H1 (cell line): ENCODE results near the gene PXK. TPM values are rescaled to one million over a fixed set of nuclear protein-coding genes. Genes with fewer than 3 reads are reported as not detected.

Experiments
- CTCF ChIA-PET: fragments of 300-600 bp; sonication (Branson Sonifier 250); formaldehyde crosslinking; loops from one replicate; lab custom pipeline; 2021; ENCODE audit not compliant: partially characterized antibody; lab: Charles Lee
- POLR2A ChIA-PET: fragments of 300-600 bp; sonication (Branson Sonifier 250); formaldehyde crosslinking; loops from one replicate; lab custom pipeline; 2021; ENCODE audit warnings: inconsistent platforms; ENCODE audit not compliant: partially characterized antibody; lab: Charles Lee
- DNase-seq, 2 experiments: peaks; one replicate each; pipeline versions ENCODE4 v3.0.0 to v3.0.0-alpha.2; 2010 to 2022; ENCODE audit warnings: low spot score in 2 of 2, low read depth in 1 of 2, mixed read lengths in 1 of 2
- FAIRE-seq: peaks from 2 replicates; lab custom pipeline; 2011; peaks lifted over from hg19 to GRCh38; lab: Jason Lieb, UNC
- H2AFZ ChIP-seq: 2 replicates; pipeline ENCODE4 v1.8.1; 2012; ENCODE audit warnings: low read length, inconsistent platforms
- H2AK5ac ChIP-seq: 2 replicates; pipeline ENCODE4 v1.6.1; 2013; ENCODE audit warnings: low read depth, low read length
- H2BK120ac ChIP-seq: replicated peaks from 2 replicates; pipeline ENCODE3; 2013; ENCODE audit warnings: low read depth, low read length, inconsistent platforms
- H2BK12ac ChIP-seq: 2 replicates; pipeline ENCODE4 v1.6.1; 2013; ENCODE audit warnings: low read depth, low read length
- H2BK15ac ChIP-seq: 2 replicates; pipeline ENCODE4 v1.6.1; 2013; ENCODE audit warnings: low read length
- H2BK20ac ChIP-seq: 2 replicates; pipeline ENCODE4 v1.6.1; 2013; ENCODE audit warnings: low read length
- H2BK5ac ChIP-seq: 2 replicates; pipeline ENCODE4 v1.6.1; 2013; ENCODE audit warnings: low read depth, low read length
- H3K14ac ChIP-seq: 2 replicates; pipeline ENCODE4 v1.6.1; 2013; ENCODE audit warnings: inconsistent platforms; ENCODE audit not compliant: insufficient read length
- H3K18ac ChIP-seq: 2 replicates; pipeline ENCODE4 v1.6.1; 2013; ENCODE audit warnings: low read length; ENCODE audit errors: extremely low read depth
- H3K23ac ChIP-seq: 2 replicates; pipeline ENCODE4 v1.6.1; 2013; ENCODE audit warnings: inconsistent platforms; ENCODE audit not compliant: insufficient read length
- H3K23me2 ChIP-seq: 2 replicates; pipeline ENCODE4 v1.6.1; 2013; ENCODE audit warnings: low read depth, low read length
- H3K27ac ChIP-seq: 2 replicates; pipeline ENCODE4 v1.6.1; 2011; ENCODE audit warnings: low read depth, low read length, inconsistent platforms
- H3K27me3 ChIP-seq, 4 experiments: replicated peaks in 1 of 4; 1 replicate in 1 of 4; 2 replicates in 3 of 4; pipeline versions ENCODE4 v1.6.1 to v1.8.1; 2011 to 2013; ENCODE audit warnings: low read length in 3 of 4, mild to moderate bottlenecking in 3 of 4, inconsistent platforms in 2 of 4, mixed read lengths in 2 of 4, moderate library complexity in 1 of 4; ENCODE audit not compliant: control insufficient read depth in 3 of 4, insufficient read depth in 3 of 4; ENCODE audit errors: extremely low read depth in 1 of 4
- H3K36me3 ChIP-seq, 4 experiments: 2 replicates each; pipeline versions ENCODE4 v1.6.1 to v1.8.1; 2011 to 2013; ENCODE audit warnings: mild to moderate bottlenecking in 4 of 4, low read length in 3 of 4, moderate library complexity in 2 of 4, control low read depth in 1 of 4, inconsistent platforms in 1 of 4; ENCODE audit not compliant: insufficient read depth in 4 of 4, control insufficient read depth in 2 of 4
- H3K4ac ChIP-seq: replicated peaks from 2 replicates; pipeline ENCODE3; 2013; ENCODE audit warnings: low read length, low read depth, mixed read lengths, inconsistent platforms; ENCODE audit not compliant: insufficient read length
- H3K4me1 ChIP-seq, 4 experiments: replicated peaks in 1 of 4; 1 replicate in 1 of 4; 2 replicates in 3 of 4; pipeline versions ENCODE4 v1.6.1 to v1.8.1; 2011 to 2013; ENCODE audit warnings: low read length in 3 of 4, inconsistent platforms in 2 of 4, mixed read lengths in 1 of 4; ENCODE audit not compliant: insufficient read depth in 4 of 4, control insufficient read depth in 3 of 4
- H3K4me2 ChIP-seq, 2 experiments: 2 replicates each; pipeline versions ENCODE4 v1.6.1 to v1.8.1; 2011 to 2013; ENCODE audit warnings: low read depth in 2 of 2, low read length in 2 of 2, control low read depth in 1 of 2, inconsistent platforms in 1 of 2, mild to moderate bottlenecking in 1 of 2; ENCODE audit not compliant: insufficient read depth in 1 of 2
- H3K4me3 ChIP-seq, 4 experiments: fragments of 200-600, 300-600 bp in 1 of 4; sonication (generic), shearing (Covaris generic), sonication (Bioruptor Twin) in 1 of 4; 2 replicates each; pipeline versions ENCODE4 v1.5.1 to v1.8.1; 2011 to 2016; ENCODE audit warnings: low read length in 4 of 4, low read depth in 3 of 4, control low read depth in 2 of 4, inconsistent platforms in 2 of 4, mild to moderate bottlenecking in 2 of 4, mixed read lengths in 1 of 4, moderate library complexity in 1 of 4; ENCODE audit not compliant: insufficient read depth in 2 of 4; ENCODE audit errors: extremely low read depth in 1 of 4
- H3K56ac ChIP-seq: replicated peaks from 2 replicates; pipeline ENCODE3; 2013; ENCODE audit warnings: low read depth, mild to moderate bottlenecking, mixed read lengths, low read length, inconsistent platforms; ENCODE audit not compliant: insufficient read length
- H3K79me1 ChIP-seq: 2 replicates; pipeline ENCODE4 v1.6.1; 2013; ENCODE audit warnings: low read depth, low read length, control low read depth
- H3K79me2 ChIP-seq, 2 experiments: 2 replicates each; pipeline versions ENCODE4 v1.6.1 to v1.8.1; 2012 to 2013; ENCODE audit warnings: low read length in 2 of 2, mild to moderate bottlenecking in 2 of 2, inconsistent platforms in 1 of 2; ENCODE audit not compliant: insufficient read depth in 2 of 2, control insufficient read depth in 1 of 2
- H3K9ac ChIP-seq, 4 experiments: replicated peaks in 1 of 4; 1 replicate in 1 of 4; 2 replicates in 3 of 4; pipeline versions ENCODE4 v1.6.1 to v1.8.1; 2011 to 2013; ENCODE audit warnings: low read depth in 3 of 4, low read length in 3 of 4, control low read depth in 2 of 4, mild to moderate bottlenecking in 2 of 4, moderate library complexity in 2 of 4, inconsistent platforms in 1 of 4; ENCODE audit errors: extremely low read depth in 1 of 4
- H3K9me3 ChIP-seq, 2 experiments: 2 replicates each; pipeline versions ENCODE4 v1.6.1 to v1.8.1; 2012 to 2013; ENCODE audit warnings: mild to moderate bottlenecking in 2 of 2, moderate library complexity in 2 of 2, control low read depth in 1 of 2, inconsistent platforms in 1 of 2, low read depth in 1 of 2, low read length in 1 of 2, mixed read lengths in 1 of 2; ENCODE audit not compliant: insufficient read depth in 2 of 2
- H4K20me1 ChIP-seq, 2 experiments: replicated peaks in 1 of 2; 2 replicates each; pipeline versions ENCODE3 to v1.8.1; 2011 to 2013; ENCODE audit warnings: inconsistent platforms in 2 of 2, low read length in 2 of 2, mild to moderate bottlenecking in 1 of 2; ENCODE audit not compliant: insufficient read depth in 2 of 2, control insufficient read depth in 1 of 2
- H4K5ac ChIP-seq: 2 replicates; pipeline ENCODE4 v1.6.1; 2013; ENCODE audit warnings: low read length, low read depth, mixed read lengths, inconsistent platforms; ENCODE audit not compliant: insufficient read length
- H4K8ac ChIP-seq: 2 replicates; pipeline ENCODE4 v1.8.0; 2013; ENCODE audit warnings: mild to moderate bottlenecking, moderate library complexity, low read length, inconsistent platforms; ENCODE audit not compliant: insufficient read depth; ENCODE audit errors: extremely low read depth
- H4K91ac ChIP-seq: replicated peaks from 2 replicates; pipeline ENCODE3; 2013; ENCODE audit warnings: low read length, mixed read lengths, inconsistent platforms; ENCODE audit not compliant: insufficient read length
- ASH2L ChIP-seq: fragments of 200-600, 300-600 bp; sonication (generic); IDR thresholded peaks from one replicate; pipeline ENCODE4 v1.7.1; 2017; ENCODE audit warnings: low read length
- CHD2 ChIP-seq: IDR thresholded peaks from 2 replicates; pipeline ENCODE4 v1.6.1; 2012; ENCODE audit warnings: low read length, improper control_type of control experiment
- CTBP2 ChIP-seq: IDR thresholded peaks from 2 replicates; pipeline ENCODE4 v1.7.0; 2011; ENCODE audit warnings: borderline replicate concordance, mild to moderate bottlenecking, moderate library complexity, mixed read lengths, low read length; ENCODE audit not compliant: insufficient read depth, insufficient read length
- EP300 ChIP-seq, 2 experiments: IDR thresholded peaks; 1 replicate in 1 of 2; 2 replicates in 1 of 2; pipeline ENCODE4 v1.6.1; 2011 to 2012; ENCODE audit warnings: low read depth in 2 of 2, low read length in 2 of 2, mild to moderate bottlenecking in 2 of 2, borderline replicate concordance in 1 of 2, inconsistent platforms in 1 of 2, moderate library complexity in 1 of 2
- EZH2 ChIP-seq: fragments of 200-600 bp; sonication (generic); IDR thresholded peaks from 2 replicates; pipeline ENCODE4 v1.7.1; 2012; ENCODE audit warnings: low read depth, mild to moderate bottlenecking, moderate library complexity, low read length, inconsistent platforms; ENCODE audit not compliant: severe bottlenecking
- GTF2F1 ChIP-seq: IDR thresholded peaks from 2 replicates; pipeline ENCODE4 v1.6.1; 2012; ENCODE audit warnings: low read depth, low read length, improper control_type of control experiment, borderline replicate concordance
- HDAC2 ChIP-seq, 2 experiments: fragments of 300-600 bp in 1 of 2; sonication (generic) in 1 of 2; IDR thresholded peaks; 2 replicates each; pipeline ENCODE4 v1.6.1; 2011 to 2012; ENCODE audit warnings: low read depth in 2 of 2, low read length in 2 of 2, mild to moderate bottlenecking in 2 of 2, moderate library complexity in 2 of 2, borderline replicate concordance in 1 of 2, inconsistent platforms in 1 of 2
- JUN ChIP-seq: IDR thresholded peaks from 2 replicates; pipeline ENCODE4 v1.6.1; 2011; ENCODE audit warnings: low read depth, mild to moderate bottlenecking, improper control_type of control experiment, low read length
- POU5F1 ChIP-seq: IDR thresholded peaks from 2 replicates; pipeline ENCODE4 v1.6.1; 2011; ENCODE audit warnings: low read depth, mild to moderate bottlenecking, low read length, moderate library complexity
- RNF2 ChIP-seq: fragments of 200-900, 300-1000 bp; sonication (generic); IDR thresholded peaks from 2 replicates; pipeline ENCODE4 v1.7.1; 2016; ENCODE audit warnings: borderline replicate concordance, low read depth, mild to moderate bottlenecking, antibody characterized with exemption, low read length; ENCODE audit not compliant: poor library complexity, severe bottlenecking; ENCODE audit errors: missing control alignments
- SIN3A ChIP-seq, 2 experiments: IDR thresholded peaks in 1 of 2; conservative IDR thresholded peaks in 1 of 2; 2 replicates each; pipeline ENCODE4 v1.6.1; 2011 to 2012; ENCODE audit warnings: low read length in 2 of 2, improper control_type of control experiment in 1 of 2, low read depth in 1 of 2, mild to moderate bottlenecking in 1 of 2
- SIX5 ChIP-seq: IDR thresholded peaks from 2 replicates; pipeline ENCODE4 v1.6.1; 2011; ENCODE audit warnings: mild to moderate bottlenecking, low read depth, low read length
- SP1 ChIP-seq: IDR thresholded peaks from 2 replicates; pipeline ENCODE4 v1.6.1; 2011; ENCODE audit warnings: low read depth, low read length
- WGBS, 2 experiments: shearing (Covaris generic) in 1 of 2; methylation state at CpG; one replicate each; pipeline versions ENCODE4 v1.1.6 to v1.1.7; 2013 to 2015; ENCODE audit warnings: low lambda C conversion rate in 2 of 2, mixed read lengths in 2 of 2, inconsistent platforms in 1 of 2, low coverage in 1 of 2, missing lambda C conversion rate in 1 of 2; ENCODE audit not compliant: insufficient replicate concordance in 2 of 2, insufficient coverage in 1 of 2, insufficient read length in 1 of 2; ENCODE audit errors: extremely low coverage in 1 of 2, missing lambda C conversion rate in 1 of 2; 5-methylcytosine and 5-hydroxymethylcytosine counted together
- polyA plus RNA-seq, 7 experiments: library from polyadenylated mRNA; depleted of rRNA in 3 of 7; stranded (reverse) in 5 of 7; unstranded in 2 of 7; fragments of >200 nt in 5 of 7; fragments of 200-250 nt in 2 of 7; gene quantifications; 1 replicate in 5 of 7; 2 replicates in 1 of 7; 4 replicates in 1 of 7; pipeline versions ENCODE4 v1.2.1 to v1.2.3, GENCODE V29; 2011 to 2013; ENCODE audit warnings: missing spikeins in 2 of 7, mixed read lengths in 2 of 7
- total RNA-seq: library from RNA; stranded (reverse); fragmentation: NEBNext Ultra II Directional; extraction: Animal tissue kit (Norgen Biotek cat#: 25700); gene quantifications from 2 replicates; pipeline ENCODE4 v1.2.1, GENCODE V29; 2021

PXK gene
- total and polyA plus RNA-seq, 2 of the 8 experiments (the other 6 are each of a cell fraction or from before 2014, with no cell fraction given): 3.5 to 7.1 TPM

DNA sequence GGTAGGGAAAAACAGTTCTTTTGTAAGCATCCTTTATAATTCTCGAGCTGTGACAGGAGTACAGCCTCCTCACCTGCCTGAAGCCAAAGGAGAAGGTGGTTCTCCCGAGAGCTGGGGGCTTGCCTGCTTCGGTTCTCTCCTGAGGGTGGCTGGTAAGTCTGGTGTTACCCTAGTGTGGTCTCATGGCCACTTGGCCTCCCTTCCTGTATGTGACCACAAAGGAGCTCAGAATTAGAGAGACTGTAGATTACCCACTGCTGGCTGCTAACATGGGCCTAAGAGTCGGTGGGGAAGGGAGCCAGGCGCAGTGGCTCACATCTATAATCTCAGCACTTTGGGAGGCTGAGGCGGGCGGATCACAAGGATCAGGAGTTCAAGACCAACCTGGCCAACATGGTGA, 88.3 kb downstream of the PXK start:
- ChIA-PET POLR2A (interaction anchor here (0.9 to 4.3 kb wide), 7 partner anchors 9 to 115 kb away, joined by 3 to 30 read pairs (median 9); partner anchors contain the start of genes HTD2, PDHB and RPP14), CTCF (interaction anchor here (0.7 to 2.4 kb wide), 11 partner anchors 11 to 233 kb away, joined by 3 to 6 read pairs (median 3); no protein-coding TSS in a partner anchor)
- Histone ChIP-seq H3K4me3 (no peak overlapping the region), H2BK15ac (no peak overlapping the region), H3K14ac (no peak overlapping the region), H3K23ac (no peak overlapping the region), H3K27me3 (no peaks in the 10 kb centered on the region), H2BK20ac (no peak overlapping the region), H4K8ac (no peak overlapping the region), H3K4me2 (no peak overlapping the region), H3K36me3 (peaks cover 4 to 31% (median 10%) of the 10 kb centered on the region in 4 experiments; a peak in 5 of 8 replicates), H2AK5ac (no peak overlapping the region), H3K4me1 (peaks cover 0 to 2% (median 0%) of the 10 kb centered on the region in 4 experiments; a peak in 2 of 7 replicates), H3K9me3 (no peaks in the 10 kb centered on the region), H3K4ac (no peak overlapping the region), H3K9ac (no peak overlapping the region), H2BK120ac (no peak overlapping the region), H3K79me1 (no peaks in the 10 kb centered on the region), H2BK12ac (no peak overlapping the region), H3K56ac (no peak overlapping the region), H2BK5ac (no peak overlapping the region), H3K79me2 (no peaks in the 10 kb centered on the region), H3K18ac (no peak overlapping the region), H2AFZ (no peak overlapping the region), H4K5ac (no peak overlapping the region), H4K91ac (no peak overlapping the region), H3K27ac (no peak overlapping the region), H3K23me2 (no peaks in the 10 kb centered on the region), H4K20me1 (peaks cover 2% of the 10 kb centered on the region in 2 experiments)
- 76% methylated on average over 7 of the region's 7 CpGs; no CpG with 5 or more reads in 1 of the 2 experiments for WGBS, 2 experiments
- DNase-seq: no peak
- FAIRE-seq: no peak
- TF ChIP-seq RNF2: no peak
- TF ChIP-seq EP300 (IDR thresholded peaks at IDR 0.05; ENCODE audit: borderline replicate concordance in 1 of 2, low read depth in 2 of 2, low read length in 2 of 2): no peak
- no peak for TF ChIP-seq HDAC2 (IDR thresholded peaks at IDR 0.05; ENCODE audit: borderline replicate concordance in 1 of 2, low read depth in 2 of 2, low read length in 2 of 2)
- TF ChIP-seq SIN3A (conservative IDR thresholded peaks at IDR 0.05 in 1 of 2, IDR thresholded peaks at IDR 0.05 in 1 of 2; ENCODE audit: low read depth in 1 of 2, low read length in 2 of 2): no peak
- TF ChIP-seq CHD2: no peak
- TF ChIP-seq ASH2L: no peak
- no peak for TF ChIP-seq SIX5
- no peak for TF ChIP-seq EZH2
- no peak for TF ChIP-seq GTF2F1
- no peak for TF ChIP-seq CTBP2
- TF ChIP-seq SP1: no peak
- TF ChIP-seq JUN: no peak
- TF ChIP-seq POU5F1: no peak
